Measurements from ENCODE around the gene AMN1.
"Not testable (repeated sequence)": the region's sequence is repeated elsewhere in the genome, so short reads cannot be mapped to it uniquely, and the experiment has no call there.

AMN1 gene

DNA sequence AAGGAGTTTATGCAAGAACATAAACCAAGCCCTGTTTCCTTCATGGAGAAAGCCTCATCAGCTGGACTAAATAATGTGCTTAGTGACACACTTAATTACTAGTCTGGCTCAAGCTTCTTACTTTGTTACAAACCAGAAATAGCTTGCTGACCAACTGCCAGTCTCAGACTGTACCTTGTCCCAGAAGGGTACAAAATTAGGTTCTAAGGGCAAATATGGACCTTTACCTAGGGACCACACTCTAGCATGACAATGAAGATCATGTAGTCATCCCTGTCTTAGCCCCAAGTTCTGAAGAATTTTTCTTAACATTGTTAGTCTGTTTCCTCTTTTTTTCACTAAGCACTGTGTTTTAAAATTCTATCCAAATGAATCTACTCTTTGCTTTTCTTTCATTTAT, 2.2 kb downstream of the AMN1 start:
- DNase-seq (ENCODE audit: low read depth), result no peak
- H3K4me3 ChIP-seq (ENCODE audit: low read length), result no peak overlapping the region
- TF ChIP-seq, protein P1, sequence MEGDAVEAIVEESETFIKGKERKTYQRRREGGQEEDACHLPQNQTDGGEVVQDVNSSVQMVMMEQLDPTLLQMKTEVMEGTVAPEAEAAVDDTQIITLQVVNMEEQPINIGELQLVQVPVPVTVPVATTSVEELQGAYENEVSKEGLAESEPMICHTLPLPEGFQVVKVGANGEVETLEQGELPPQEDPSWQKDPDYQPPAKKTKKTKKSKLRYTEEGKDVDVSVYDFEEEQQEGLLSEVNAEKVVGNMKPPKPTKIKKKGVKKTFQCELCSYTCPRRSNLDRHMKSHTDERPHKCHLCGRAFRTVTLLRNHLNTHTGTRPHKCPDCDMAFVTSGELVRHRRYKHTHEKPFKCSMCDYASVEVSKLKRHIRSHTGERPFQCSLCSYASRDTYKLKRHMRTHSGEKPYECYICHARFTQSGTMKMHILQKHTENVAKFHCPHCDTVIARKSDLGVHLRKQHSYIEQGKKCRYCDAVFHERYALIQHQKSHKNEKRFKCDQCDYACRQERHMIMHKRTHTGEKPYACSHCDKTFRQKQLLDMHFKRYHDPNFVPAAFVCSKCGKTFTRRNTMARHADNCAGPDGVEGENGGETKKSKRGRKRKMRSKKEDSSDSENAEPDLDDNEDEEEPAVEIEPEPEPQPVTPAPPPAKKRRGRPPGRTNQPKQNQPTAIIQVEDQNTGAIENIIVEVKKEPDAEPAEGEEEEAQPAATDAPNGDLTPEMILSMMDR (IDR thresholded peaks at IDR 0.05; ENCODE audit: insufficient read depth, low read depth, low read length, missing control alignments), result no peak

DNA sequence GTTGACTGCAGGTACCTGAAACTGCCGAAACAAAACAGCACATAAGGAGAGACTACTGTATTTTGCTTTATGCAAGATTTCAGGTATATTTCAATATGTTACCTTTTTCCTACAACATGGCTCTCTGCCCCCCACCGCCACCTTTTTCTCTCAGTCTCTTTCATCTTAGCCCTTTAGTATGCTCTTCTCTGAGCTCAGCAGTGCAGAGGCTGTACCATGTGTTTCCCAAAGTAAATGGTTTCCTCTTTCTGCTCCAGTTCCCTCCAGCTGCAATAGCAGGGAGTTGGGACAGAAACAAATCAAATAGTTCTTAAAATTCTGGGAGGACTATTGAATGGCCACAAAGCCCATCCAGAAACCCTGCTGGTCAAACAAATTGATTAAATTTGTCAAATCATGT, 4.3 kb downstream of the AMN1 start:
- H3K4me3 ChIP-seq (ENCODE audit: low read length), result no peak overlapping the region
- DNase-seq (ENCODE audit: low read depth), result no peak
- TF ChIP-seq, protein P1 (IDR thresholded peaks at IDR 0.05; ENCODE audit: insufficient read depth, low read depth, low read length, missing control alignments), result no peak

DNA sequence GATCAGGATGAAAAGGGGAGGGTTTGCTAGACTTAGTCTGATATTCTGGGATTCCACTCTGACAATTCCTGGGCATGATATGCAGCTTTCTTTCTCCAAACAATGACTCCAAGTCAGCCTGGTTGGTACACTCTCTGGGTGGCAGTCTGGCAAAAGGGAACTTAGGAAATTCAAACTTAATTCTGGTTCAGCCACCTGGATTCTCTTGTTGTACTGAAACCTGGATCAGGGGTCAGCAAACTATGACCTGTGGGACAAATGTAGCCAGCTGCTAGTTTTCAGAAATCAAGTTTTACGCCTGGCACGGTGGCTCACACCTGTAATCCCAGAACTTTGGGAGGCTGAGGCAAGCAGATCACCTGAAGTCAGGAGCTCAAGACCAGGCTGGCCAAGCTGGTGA, 6.2 kb downstream of the AMN1 start:
- H3K4me3 ChIP-seq (ENCODE audit: low read length), result no peak overlapping the region
- no peak for DNase-seq (ENCODE audit: low read depth)
- TF ChIP-seq, protein P1 (IDR thresholded peaks at IDR 0.05; ENCODE audit: insufficient read depth, low read depth, low read length, missing control alignments), result no peak

DNA sequence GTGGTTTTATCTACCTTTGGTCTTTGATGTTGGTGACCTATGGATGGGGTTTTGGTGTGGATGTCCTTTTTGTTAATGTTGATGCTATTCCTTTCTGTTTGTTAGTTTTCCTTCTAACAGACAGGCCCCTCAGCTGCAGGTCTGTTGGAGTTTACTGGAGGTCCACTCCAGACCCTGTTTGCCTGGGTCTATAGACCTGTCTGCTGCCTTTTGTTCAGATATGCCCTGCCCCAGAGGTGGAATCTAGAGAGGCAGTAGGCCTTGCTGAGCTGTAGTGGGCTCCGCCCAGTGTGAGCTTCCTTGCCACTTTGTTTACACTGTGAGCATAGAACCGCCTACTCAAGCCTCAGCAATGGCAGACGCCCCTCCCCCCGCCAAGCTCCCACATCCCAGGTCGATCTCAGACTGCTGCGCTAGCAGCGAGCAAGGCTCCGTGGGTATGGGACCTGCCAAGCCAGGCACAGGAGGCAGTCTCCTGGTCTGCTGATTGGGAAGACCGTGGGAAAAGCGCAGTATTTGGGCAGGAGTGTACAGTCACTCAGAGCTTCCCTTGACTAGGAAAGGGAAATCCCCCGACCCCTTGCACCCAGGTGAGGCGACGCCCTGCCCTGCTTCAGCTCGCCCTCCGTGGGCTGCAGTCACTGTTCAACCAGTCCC, 10.2 kb downstream of the AMN1 start:
- DNase-seq (ENCODE audit: low read depth); H3K4me3 ChIP-seq (ENCODE audit: low read length): not testable (repeated sequence)

DNA sequence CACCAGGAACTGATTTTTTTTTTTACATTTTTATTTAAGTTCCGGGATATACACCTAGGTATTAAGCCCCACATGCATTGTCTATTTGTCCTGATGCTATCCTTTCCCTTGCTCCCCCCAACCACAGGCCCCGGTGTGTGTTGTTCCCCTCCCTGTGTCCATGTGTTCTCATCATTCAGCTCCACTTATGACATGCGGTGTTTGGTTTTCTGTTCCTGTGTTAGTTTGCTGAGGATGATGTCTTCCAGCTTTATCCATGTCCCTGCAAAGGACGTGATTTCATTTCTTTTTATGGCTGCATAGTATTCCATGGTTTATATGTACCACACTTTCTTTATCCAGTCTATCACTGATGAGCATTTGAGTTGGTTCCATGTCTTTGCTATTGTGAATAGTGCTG, 11.8 kb downstream of the AMN1 start:
- not testable (repeated sequence) for DNase-seq (ENCODE audit: low read depth); H3K4me3 ChIP-seq (ENCODE audit: low read length)

DNA sequence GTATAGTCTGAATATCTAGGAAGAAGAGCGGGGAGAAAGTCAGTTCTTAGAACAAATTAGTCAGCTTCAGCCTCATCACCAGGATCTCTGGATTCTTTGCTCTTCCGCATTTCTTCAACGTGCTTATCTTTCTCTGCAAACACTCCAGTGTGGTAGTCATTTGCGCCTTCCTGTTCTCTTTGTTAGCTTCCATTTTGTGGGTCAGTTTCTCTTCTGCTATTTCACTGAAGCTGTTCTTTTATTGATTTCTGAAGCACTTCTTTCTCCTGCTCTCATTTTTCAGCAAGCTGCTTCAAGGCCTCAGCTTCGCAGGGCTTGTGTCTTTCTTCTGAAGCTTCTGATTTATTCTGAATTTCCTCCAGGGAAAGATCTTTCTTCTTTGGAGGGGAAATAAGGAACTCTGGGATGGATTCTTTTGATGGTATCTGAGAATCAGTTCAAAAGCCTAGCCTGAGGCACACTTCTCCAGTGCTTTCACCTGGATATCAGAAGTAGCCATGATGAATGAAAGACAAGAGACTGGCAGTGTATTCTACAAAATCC, 13.5 kb downstream of the AMN1 start:
- no peak overlapping the region for H3K4me3 ChIP-seq (ENCODE audit: low read length)
- peak; percentile 54 for DNase-seq (ENCODE audit: low read depth)
- TF ChIP-seq, protein P1 (IDR thresholded peaks at IDR 0.05; ENCODE audit: insufficient read depth, low read depth, low read length, missing control alignments), result no peak

DNA sequence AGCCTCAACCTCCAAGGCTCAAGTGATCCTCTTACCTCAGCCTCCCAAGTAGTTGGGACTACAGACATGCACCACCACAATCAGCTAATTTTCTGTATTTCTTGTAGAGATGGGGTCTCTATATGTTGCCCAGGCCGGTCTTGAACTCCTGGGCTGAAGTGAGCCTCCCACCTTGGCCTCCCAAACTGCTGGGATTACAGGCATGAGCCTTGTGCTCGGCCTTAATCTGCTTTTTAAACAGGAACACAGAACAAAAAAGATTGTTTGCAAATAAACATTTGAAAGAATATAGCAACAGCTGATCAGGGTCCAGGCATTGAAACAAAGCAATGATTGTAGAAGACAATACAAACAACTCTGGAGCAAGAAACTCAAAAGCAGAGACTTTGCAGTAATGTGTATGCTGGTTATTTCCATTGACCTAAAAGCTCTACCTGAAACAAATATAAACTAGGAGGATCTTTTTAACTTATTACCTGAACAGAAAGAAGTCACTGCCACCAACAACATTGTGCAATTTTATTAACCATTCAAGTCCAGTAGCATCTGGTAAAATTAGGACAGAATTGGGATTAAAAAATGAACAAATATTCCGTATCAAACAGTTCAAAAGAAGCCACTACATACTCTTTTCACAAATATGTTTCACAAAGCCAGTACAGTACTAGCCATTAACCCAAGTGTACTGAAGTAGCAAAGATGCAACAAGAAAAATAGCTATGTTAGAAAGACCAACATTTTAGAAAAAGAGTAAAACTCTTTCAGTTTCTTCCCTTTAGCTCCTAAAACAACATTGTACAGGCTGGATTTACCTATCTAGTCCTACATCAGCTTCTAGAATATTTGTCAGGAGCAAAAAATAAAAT, 14.2 kb downstream of the AMN1 start:
- no peak for DNase-seq (ENCODE audit: low read depth)
- H3K4me3 ChIP-seq (ENCODE audit: low read length), result no peak overlapping the region
- TF ChIP-seq, protein P1 (IDR thresholded peaks at IDR 0.05; ENCODE audit: insufficient read depth, low read depth, low read length, missing control alignments), result no peak

DNA sequence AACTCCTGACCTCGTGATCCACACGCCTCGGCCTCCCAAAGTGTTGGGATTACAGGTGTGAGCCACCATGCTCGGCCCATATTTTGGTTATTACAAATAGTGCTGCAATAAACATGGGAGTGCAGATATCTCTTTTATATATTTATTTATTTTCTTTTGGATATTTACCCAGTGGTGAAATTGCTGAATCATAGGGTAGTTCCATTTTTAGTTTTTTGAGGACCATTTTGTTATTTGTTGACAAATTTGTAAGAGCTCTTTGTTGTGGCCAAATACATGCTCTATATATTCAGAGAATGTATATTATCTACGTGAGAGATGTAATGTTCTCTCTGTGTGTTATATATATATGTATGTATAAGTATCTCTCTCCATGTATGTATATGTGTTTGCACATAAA, 15.9 kb downstream of the AMN1 start:
- TF ChIP-seq, protein P1 (IDR thresholded peaks at IDR 0.05; ENCODE audit: insufficient read depth, low read depth, low read length, missing control alignments), result no peak
- no peak overlapping the region for H3K4me3 ChIP-seq (ENCODE audit: low read length)
- no peak for DNase-seq (ENCODE audit: low read depth)

Measured in epithelial cell of esophagus (primary cell).